PC-3 (cell line): ENCODE measurements around the gene PKNOX2. TPM values are rescaled to one million over a fixed set of nuclear protein-coding genes. Genes with fewer than 3 reads are reported as not detected.

Experiments used
- ATAC-seq: fragments of 200-7000 bp; cut with Tn5 transposase; 2 replicates; pipeline ENCODE4 v1.9.1; 2020; ENCODE audit warnings: mild to moderate bottlenecking, moderate library complexity
- BruUV-seq: library from RNA; stranded (reverse); fragments of 400-500 nt; replicated peaks from 2 replicates; lab custom pipeline; 2021; lab: Mats Ljungman, UMichigan
- CTCF ChIA-PET: fragments of 300-600 bp; sonication (Branson Sonifier 250); formaldehyde crosslinking; loops from one replicate; lab custom pipeline; 2022; ENCODE audit warnings: antibody characterized with exemption; lab: Charles Lee
- POLR2A ChIA-PET: fragments of 300-600 bp; sonication (Branson Sonifier 250); formaldehyde crosslinking; loops from one replicate; lab custom pipeline; 2022; ENCODE audit warnings: antibody characterized with exemption; ENCODE audit not compliant: unreplicated experiment; lab: Charles Lee
- DNase-seq: peaks from one replicate; pipeline ENCODE4 v3.0.0-alpha.2; 2015
- H2AFZ ChIP-seq: fragments of 300-600 bp; sonication (generic); 2 replicates; pipeline ENCODE4 v1.6.0; 2016; ENCODE audit warnings: antibody characterized with exemption, low read length
- H3F3A ChIP-seq: fragments of 300-600 bp; sonication (generic); one replicate; pipeline ENCODE4 v1.6.0; 2017; ENCODE audit warnings: antibody characterized with exemption, low read length, control low read depth, mild to moderate bottlenecking; ENCODE audit not compliant: unreplicated experiment
- H3K27ac ChIP-seq: fragments of 300-600 bp; sonication (generic); 2 replicates; pipeline ENCODE4 v1.5.1; 2016; ENCODE audit warnings: mild to moderate bottlenecking, low read length
- H3K27me3 ChIP-seq: fragments of 300-600 bp; sonication (generic); 2 replicates; pipeline ENCODE4 v1.6.1; 2016; ENCODE audit warnings: low read length, mixed read lengths
- H3K36me3 ChIP-seq: fragments of 300-600 bp; sonication (generic); 2 replicates; pipeline ENCODE4 v1.6.1; 2016; ENCODE audit warnings: low read depth, mixed run types, low read length, mixed read lengths
- H3K4me1 ChIP-seq: fragments of 300-600 bp; sonication (generic); 2 replicates; pipeline ENCODE4 v1.5.1; 2016; ENCODE audit warnings: low read length; ENCODE audit not compliant: insufficient read depth
- H3K4me2 ChIP-seq: fragments of 300-600 bp; sonication (generic); 2 replicates; pipeline ENCODE4 v1.6.0; 2016; ENCODE audit warnings: low read length
- H3K4me3 ChIP-seq: fragments of 300-600 bp; sonication (generic); 2 replicates; pipeline ENCODE4 v1.5.1; 2016; ENCODE audit warnings: mild to moderate bottlenecking, low read length, mixed read lengths
- H3K79me2 ChIP-seq: fragments of 300-600 bp; sonication (generic); 2 replicates; pipeline ENCODE4 v1.6.1; 2017; ENCODE audit warnings: low read length, mixed read lengths
- H3K9ac ChIP-seq: fragments of 300-600 bp; sonication (generic); 2 replicates; pipeline ENCODE4 v1.6.0; 2016; ENCODE audit warnings: mild to moderate bottlenecking, low read length
- H3K9me2 ChIP-seq: fragments of 300-600 bp; sonication (generic); replicated peaks from 2 replicates; pipeline ENCODE4 v1.6.1; 2016; ENCODE audit warnings: mixed run types, low read length, mixed read lengths
- H3K9me3 ChIP-seq: fragments of 300-600 bp; sonication (generic); 2 replicates; pipeline ENCODE4 v1.6.1; 2016; ENCODE audit warnings: low read length, mixed read lengths
- H4K20me1 ChIP-seq: fragments of 300-600 bp; sonication (generic); 2 replicates; pipeline ENCODE4 v1.6.1; 2016; ENCODE audit warnings: low read length, mixed read lengths
- EZH2 ChIP-seq: fragments of 300-600 bp; sonication (generic); IDR thresholded peaks from one replicate; pipeline ENCODE4 v1.6.1; 2017; ENCODE audit warnings: antibody characterized with exemption, mild to moderate bottlenecking, low read length; ENCODE audit not compliant: unreplicated experiment
- EZH2phosphoT487 ChIP-seq: fragments of 300-600 bp; sonication (generic); IDR thresholded peaks from 2 replicates; pipeline ENCODE4 v1.6.1; 2018; ENCODE audit warnings: mild to moderate bottlenecking, antibody characterized with exemption, low read length, borderline replicate concordance
- intact Hi-C: fragments of 100-400 bp; cut with micrococcal nuclease; formaldehyde crosslinking; loops from 2 replicates; pipeline ENCODE4 v1.9.0; 2023
- total RNA-seq: library from RNA; depleted of rRNA; stranded (reverse); fragments of >200 nt; gene quantifications from 2 replicates; pipeline ENCODE4 v1.2.3, GENCODE V29; 2014
- TF ChIP-seq, protein P1 (sequence below): fragments of 300-600 bp; sonication (generic); conservative IDR thresholded peaks from 2 replicates; pipeline ENCODE4 v1.5.1; 2017; ENCODE audit warnings: antibody characterized with exemption, low read depth, mild to moderate bottlenecking, low read length

The PKNOX2 gene
- total RNA-seq, 1 experiment from 2014 or later: not detected

DNA sequence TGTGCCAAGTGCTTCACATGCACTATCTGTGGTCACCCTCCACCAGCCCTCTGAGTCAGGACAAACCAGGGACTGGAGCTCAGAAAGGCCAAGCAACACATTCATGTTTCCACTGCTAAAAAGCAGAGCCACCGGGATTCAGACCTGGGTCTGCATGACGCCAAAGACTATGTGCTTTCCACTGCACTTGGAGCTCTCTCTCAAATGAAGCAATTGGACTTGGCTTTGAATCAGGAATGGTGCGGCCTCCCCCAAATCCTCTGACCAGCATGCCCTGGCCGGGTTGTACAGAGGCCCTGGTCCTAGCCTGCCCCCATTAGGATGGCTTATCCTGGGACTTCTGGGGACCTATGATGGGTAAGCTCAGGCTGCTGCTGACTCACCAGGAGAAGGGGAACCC is 80.7 kb downstream of the PKNOX2 start:
- no TSS peak for BruUV-seq
- no peak for ATAC-seq
- no peak overlapping the region for H2AFZ ChIP-seq

DNA sequence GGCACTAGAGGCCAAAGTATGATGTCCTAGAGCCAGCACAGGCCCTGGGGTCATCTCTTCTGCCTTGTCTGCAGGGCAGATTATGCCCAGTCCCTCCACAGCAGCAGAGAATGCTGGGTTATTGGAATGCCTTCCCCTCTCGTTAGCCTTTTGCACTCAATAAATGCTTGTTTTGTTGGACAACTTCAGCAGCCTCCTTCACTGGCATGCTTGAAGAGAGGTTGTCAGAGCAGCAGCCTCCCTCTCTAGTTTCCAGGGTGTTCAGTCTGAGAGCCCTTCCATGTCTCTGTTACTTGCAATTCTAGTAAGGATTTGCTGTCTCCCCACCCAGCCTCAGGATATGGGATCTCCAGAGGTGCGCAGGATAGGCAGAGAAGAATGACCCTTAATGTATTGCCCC is 82.9 kb downstream of the PKNOX2 start:
- Histone ChIP-seq H3K4me2 (no peak overlapping the region), H3K27me3 (peaks cover 61% of the 10 kb centered on the region), H4K20me1 (no peaks in the 10 kb centered on the region), H3K36me3 (no peaks in the 10 kb centered on the region), H3K9me3 (no peaks in the 10 kb centered on the region), H3K27ac (no peak overlapping the region), H3K9me2 (no peaks in the 10 kb centered on the region), H3F3A (no peaks in the 10 kb centered on the region), H3K79me2 (no peaks in the 10 kb centered on the region), H2AFZ (no peak overlapping the region), H3K9ac (no peak overlapping the region), H3K4me3 (no peak overlapping the region), H3K4me1 (no peaks in the 10 kb centered on the region)
- POLR2A ChIA-PET: no interaction called here
- DNase-seq: no peak
- TF ChIP-seq EZH2phosphoT487 (no peak), EZH2 (no peak)
- TF ChIP-seq, protein P1, sequence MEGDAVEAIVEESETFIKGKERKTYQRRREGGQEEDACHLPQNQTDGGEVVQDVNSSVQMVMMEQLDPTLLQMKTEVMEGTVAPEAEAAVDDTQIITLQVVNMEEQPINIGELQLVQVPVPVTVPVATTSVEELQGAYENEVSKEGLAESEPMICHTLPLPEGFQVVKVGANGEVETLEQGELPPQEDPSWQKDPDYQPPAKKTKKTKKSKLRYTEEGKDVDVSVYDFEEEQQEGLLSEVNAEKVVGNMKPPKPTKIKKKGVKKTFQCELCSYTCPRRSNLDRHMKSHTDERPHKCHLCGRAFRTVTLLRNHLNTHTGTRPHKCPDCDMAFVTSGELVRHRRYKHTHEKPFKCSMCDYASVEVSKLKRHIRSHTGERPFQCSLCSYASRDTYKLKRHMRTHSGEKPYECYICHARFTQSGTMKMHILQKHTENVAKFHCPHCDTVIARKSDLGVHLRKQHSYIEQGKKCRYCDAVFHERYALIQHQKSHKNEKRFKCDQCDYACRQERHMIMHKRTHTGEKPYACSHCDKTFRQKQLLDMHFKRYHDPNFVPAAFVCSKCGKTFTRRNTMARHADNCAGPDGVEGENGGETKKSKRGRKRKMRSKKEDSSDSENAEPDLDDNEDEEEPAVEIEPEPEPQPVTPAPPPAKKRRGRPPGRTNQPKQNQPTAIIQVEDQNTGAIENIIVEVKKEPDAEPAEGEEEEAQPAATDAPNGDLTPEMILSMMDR: no peak
- no peak for ATAC-seq
- intact Hi-C loops: no loop called here
- CTCF ChIA-PET: no interaction called here
- no TSS peak for BruUV-seq

More for the DNA sequence above, 80.7 kb downstream of the PKNOX2 start:
- H3F3A ChIP-seq: no peaks in the 10 kb centered on the region
- H3K9ac ChIP-seq: no peak overlapping the region
- no peaks in the 10 kb centered on the region for H3K9me2 ChIP-seq
- ChIA-PET POLR2A (no interaction called here), CTCF (no interaction called here)
- no peaks in the 10 kb centered on the region for H4K20me1 ChIP-seq
- H3K4me1 ChIP-seq: no peaks in the 10 kb centered on the region
- no peak for DNase-seq
- H3K36me3 ChIP-seq: no peaks in the 10 kb centered on the region
- TF ChIP-seq EZH2: no peak
- TF ChIP-seq, protein P1: no peak
- no peak for TF ChIP-seq EZH2phosphoT487
- no peaks in the 10 kb centered on the region for H3K79me2 ChIP-seq
- H3K27me3 ChIP-seq: peaks cover 67% of the 10 kb centered on the region
- H3K4me2 ChIP-seq: no peak overlapping the region
- no peak overlapping the region for H3K27ac ChIP-seq
- no peak overlapping the region for H3K4me3 ChIP-seq
- no peaks in the 10 kb centered on the region for H3K9me3 ChIP-seq
- intact Hi-C loops: no loop called here

DNA sequence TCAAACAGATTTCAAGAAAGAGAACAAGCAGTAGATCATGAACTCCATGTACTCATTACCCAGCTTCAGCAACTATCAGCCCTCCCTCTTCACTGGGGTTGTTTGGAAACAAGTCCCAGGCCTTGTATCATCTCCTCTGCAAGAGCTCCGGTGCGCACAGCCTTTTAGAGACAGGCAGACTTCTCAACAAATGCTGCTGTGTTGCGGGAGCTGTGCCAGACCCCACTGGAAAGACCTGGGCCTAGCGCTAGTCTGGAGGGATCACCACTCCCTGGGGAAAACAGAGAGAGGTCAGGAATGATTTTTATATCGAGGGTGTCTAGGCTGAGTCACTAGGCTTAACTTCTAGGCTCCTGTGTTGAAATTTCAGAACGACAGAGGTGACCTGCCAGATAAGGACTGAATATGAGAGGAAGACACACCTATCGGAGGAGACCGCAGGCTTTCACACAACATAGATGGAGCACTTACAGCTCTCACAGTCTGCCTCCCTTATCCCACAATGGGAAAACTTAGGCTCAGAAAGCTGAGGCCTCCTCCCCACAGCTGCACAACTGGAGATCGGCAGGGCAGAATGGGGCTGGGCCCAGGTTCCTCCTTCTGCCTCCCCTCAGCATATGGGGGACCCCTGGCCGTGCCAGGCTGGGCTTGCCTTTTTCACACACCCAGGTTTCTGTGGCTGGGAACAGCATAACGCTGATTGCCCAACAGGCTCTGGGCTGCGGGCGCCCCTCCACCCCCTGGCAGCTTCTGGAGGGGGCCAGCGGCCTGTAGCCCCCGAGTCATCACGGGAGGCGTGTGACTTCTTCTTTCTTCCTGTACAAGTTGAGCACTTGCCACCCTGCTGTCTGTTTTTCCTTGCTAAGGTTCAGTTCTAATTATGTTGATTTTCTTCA is 86.0 kb downstream of the PKNOX2 start:
- Histone ChIP-seq H3K4me1 (no peaks in the 10 kb centered on the region), H3K9ac (no peak overlapping the region), H3F3A (no peaks in the 10 kb centered on the region), H3K9me2 (no peaks in the 10 kb centered on the region), H3K9me3 (no peaks in the 10 kb centered on the region), H4K20me1 (no peaks in the 10 kb centered on the region), H3K27me3 (peaks cover 68% of the 10 kb centered on the region), H3K4me3 (no peak overlapping the region), H3K36me3 (no peaks in the 10 kb centered on the region), H3K4me2 (no peak overlapping the region), H3K79me2 (no peaks in the 10 kb centered on the region), H2AFZ (no peak overlapping the region), H3K27ac (no peak overlapping the region)
- TF ChIP-seq, protein P1: no peak
- no peak for TF ChIP-seq EZH2
- TF ChIP-seq EZH2phosphoT487: no peak
- no TSS peak for BruUV-seq
- intact Hi-C loops: no loop called here
- no peak for DNase-seq
- ATAC-seq: no peak
- POLR2A ChIA-PET: interaction anchor here (0.5 kb wide), 1 partner anchor 144 kb away, joined by 3 read pairs; no protein-coding TSS in a partner anchor
- CTCF ChIA-PET: interaction anchor here (0.6 kb wide), 1 partner anchor 159 kb away, joined by 3 read pairs; no protein-coding TSS in a partner anchor
